ENCODE measurements around the gene CEP164.
"Not testable (repeated sequence)": the region's sequence is repeated elsewhere in the genome, so short reads cannot be mapped to it uniquely, and the experiment has no call there.

CEP164 gene

DNA sequence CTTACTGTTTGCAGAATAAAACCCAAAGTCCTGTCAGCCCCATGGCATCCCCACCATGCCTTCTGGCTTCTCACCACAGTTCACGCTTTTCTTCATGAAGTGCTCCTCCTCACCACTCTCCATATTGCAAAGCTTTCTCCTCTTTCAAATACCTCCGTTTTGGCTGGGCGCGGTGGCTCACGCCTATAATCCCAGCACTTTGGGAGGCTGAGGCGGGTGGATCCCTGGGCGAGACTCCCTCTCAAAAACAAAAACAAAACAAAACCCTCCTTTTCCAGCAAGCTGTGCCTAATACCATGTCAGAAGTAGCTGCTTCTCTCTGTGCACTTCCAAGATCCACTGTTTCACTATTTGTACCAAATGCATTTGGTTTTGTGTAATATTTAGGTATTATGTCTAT lies 18.3 kb upstream of the CEP164 start:
- no peak for FAIRE-seq

DNA sequence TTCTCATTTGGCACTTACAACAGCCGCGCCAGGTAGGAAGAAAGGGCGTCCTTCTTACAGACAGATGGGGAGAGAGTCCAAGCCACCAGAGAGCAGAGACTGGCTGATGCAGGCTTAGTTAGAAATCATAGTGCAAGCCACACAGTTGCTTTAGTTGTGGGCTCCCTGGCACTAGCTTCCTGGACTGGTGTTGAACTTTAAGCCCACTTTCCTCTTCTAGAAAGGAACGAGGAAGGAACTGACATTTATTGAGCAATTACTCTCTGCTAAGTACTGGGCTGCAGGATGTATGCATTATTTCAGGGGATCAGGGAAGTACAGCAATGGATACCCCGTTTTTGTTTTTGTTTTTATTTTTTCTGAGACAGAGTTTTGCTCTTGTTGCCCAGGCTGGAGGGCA lies 14.6 kb upstream of the CEP164 start:
- FAIRE-seq, result no peak

GRCh38 chr11:117313828-117314768 lies 13.6 kb upstream of the CEP164 start:
- FAIRE-seq, result no peak

DNA sequence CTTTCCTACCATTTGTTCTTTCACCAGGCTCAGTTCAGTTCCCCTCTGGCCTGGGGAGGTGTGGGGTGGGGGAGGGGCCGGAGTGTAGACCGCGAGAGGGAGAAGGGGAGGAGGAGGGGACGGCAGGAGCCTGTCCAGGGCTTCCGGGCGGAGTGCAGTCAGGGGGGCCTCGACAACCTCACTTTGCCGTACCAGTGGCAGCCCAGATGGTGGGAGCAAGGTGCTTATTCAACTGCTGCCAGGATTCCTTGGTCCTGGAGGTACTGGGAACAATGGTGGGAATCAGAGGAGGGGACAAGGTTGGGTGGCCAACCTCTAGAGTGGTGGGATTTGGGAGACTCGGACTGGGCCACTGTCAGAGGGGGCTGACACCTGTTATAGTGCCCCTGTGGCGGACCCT lies 12.8 kb upstream of the CEP164 start:
- no peak for FAIRE-seq

GRCh38 chr11:117315285-117316196 lies 12.1 kb upstream of the CEP164 start:
- FAIRE-seq, result no peak

- FAIRE-seq, result peak; percentile 58
Measured at GRCh38 chr11:117316197-117316961, 11.3 kb upstream of the CEP164 start, which contains the start of gene BACE1. Gene BACE1 (minus strand): TSS chr11:117316256. CDS start chr11:117315795, 461 bp downstream.

DNA sequence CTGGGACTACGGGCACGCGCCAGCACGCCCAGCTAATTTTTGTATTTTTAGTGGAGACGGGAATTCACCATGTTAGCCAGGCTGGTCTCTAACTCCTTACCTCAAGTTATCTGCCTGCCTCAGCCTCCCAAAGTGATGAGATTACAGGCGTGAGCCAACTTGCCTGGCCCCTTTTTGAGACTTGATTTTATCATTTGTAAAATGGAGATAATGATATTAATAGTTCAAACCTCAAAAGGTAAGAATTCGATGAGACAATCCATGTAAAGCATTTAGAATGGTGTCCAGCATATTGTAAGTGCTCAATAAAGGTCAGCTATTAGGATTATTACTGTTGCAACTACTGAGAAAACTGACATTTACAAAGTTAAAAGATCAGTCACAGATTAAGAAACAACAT lies 8.9 kb upstream of the CEP164 start:
- no peak for FAIRE-seq

DNA sequence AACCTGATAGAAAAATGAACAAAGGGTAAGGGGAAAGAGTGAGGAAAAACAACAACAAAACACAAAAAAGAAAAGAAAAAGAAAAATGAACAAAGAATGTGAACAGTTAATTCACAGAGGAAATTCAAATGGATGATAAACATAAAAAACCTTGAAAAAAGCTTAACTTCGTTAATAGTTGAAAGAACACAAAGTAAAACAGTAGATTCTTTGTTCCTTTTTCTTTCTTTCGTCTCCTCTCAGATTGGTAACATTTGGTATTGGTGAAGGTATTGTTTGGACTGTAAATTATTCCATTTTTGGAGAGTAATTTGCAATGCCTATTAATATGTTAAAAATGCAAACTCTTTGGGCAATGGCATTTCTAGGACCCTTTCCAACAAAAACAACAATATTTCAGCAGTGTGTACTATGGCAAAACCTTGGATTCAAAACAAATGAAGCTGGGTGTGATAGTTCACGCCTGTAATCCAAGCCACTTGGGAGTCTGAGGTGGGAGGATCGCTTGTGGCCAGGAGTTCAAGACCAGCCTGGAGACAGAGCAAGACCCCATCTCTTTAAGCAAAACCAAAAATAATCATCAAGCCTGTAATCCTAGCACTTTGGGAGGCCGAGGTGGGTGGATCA lies 8.3 kb upstream of the CEP164 start:
- FAIRE-seq, result peak; percentile 51

GRCh38 chr11:117327255-117327566 lies 443 bp upstream of the CEP164 start:
- FAIRE-seq, result not testable (repeated sequence)

GRCh38 chr11:117328375-117329010 lies 839 bp downstream of the CEP164 start:
- peak; percentile 47 for FAIRE-seq

GRCh38 chr11:117332843-117333242 lies 5.2 kb downstream of the CEP164 start:
- FAIRE-seq, result no peak

DNA sequence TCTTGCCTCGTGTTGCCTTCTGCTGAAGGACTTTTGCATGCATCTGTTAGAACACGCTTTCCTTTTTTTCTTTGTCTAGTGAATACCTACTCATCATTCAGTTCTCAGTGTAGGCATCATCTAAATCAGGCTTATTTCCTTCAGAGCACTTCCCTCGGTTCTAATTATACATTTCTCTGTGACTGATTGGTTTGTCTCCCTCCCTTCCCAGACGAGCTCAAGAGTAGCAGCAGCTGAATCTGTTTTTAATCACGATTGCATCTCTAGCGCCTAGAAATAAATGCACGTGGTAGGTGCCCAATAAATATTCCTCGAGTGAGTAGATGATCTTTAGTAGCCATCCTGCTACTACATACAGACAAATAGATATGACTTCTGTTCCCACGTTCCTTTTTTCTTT lies 6.3 kb downstream of the CEP164 start:
- FAIRE-seq, result no peak

GRCh38 chr11:117334896-117335295 lies 7.2 kb downstream of the CEP164 start:
- no peak for FAIRE-seq

DNA sequence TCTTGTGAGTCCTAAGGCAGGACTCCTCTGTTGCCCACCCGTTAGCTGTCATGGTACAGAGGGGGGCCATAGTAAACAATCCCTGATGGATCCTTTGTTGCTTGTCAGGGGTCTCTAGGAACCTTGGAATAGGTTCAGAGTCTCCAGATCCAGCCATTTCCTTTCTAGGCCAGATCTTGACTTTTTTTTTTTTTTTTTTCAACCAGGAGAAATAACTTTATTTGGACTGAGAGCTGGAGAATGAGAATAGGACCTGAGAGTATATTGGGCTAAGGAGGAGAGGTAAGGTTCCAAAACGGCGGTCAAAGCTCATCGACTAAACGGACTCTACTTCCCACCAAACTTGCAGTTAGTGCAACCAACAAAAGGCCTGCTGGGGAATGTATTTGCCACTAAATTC lies 7.7 kb downstream of the CEP164 start:
- no peak for FAIRE-seq

DNA sequence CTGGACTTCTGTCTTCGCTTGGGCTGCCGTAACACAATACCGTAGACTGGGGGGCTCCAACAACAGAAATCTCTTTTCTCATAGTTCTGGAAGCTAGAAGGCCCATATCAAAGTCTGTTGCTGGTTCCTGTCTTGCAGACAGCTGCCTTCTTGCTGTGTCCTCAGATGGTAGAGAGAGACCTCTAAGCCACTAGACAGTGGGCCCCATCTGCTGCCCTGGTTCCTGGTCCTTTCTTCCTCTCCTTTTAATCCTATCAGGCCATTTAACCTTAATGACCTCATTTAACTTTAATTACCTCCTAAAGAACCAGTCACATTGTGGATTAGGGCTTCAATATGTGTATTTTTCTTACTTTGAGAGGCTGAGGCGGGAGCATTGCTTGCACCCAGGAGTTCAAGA lies 9.4 kb downstream of the CEP164 start:
- no peak for FAIRE-seq

DNA sequence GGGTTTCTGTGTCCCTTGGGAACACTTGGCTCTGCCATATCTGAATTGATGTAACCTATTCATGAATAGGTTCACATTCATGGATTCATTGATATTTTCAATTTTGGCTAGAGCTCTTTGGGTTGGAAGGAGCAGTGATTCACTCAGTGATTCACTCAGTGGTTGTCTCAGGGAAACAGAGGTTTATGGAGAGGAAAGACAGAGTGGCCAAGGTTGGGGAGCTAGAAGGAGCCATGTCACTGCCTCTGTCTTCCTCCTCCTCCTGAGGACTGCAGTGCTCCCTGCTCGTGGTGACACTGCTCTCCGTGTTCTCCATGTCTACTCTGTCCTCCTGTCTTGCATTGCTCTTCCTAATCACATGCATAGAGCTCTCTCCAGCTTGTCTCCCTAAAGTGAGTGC lies 17.4 kb downstream of the CEP164 start:
- no peak for FAIRE-seq

GRCh38 chr11:117354550-117354949 lies 26.9 kb downstream of the CEP164 start:
- FAIRE-seq, result no peak

DNA sequence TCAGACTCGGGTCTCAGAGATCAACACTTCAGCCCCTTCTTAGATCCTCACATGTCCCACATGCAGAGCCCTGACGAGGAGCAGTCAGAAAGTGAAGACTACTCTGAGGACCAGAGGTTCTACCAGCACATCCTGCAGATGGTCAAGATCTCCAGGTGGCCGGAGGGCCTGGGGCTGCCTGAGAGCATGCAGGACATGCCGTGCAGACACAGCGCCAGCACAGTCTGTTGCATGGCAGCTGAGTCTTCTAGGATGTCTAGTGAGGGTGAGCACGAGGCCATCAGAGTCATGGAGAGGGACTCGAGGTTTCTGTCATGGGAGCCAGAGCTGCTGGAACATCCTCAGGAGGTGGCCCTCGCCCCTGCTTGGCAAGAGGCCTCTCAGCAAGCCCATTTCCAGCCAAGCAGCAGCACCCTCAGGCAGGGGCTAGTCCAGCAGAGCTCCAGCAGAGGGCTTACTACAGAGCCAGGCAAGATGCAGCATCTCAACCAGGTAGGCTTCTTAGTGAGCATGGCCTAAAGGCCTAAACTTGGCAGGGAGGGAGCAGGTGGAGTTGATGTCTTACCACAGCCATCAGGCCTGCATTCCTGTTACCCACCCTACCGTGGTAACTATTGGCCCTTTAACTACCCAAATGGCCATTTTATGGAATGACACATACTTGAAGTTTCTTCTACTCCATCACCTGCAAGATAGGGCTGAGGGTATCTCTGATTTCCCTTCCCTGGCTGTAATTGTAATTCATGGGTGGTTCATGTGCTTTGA lies 28.7 kb downstream of the CEP164 start:
- no peak for FAIRE-seq

DNA sequence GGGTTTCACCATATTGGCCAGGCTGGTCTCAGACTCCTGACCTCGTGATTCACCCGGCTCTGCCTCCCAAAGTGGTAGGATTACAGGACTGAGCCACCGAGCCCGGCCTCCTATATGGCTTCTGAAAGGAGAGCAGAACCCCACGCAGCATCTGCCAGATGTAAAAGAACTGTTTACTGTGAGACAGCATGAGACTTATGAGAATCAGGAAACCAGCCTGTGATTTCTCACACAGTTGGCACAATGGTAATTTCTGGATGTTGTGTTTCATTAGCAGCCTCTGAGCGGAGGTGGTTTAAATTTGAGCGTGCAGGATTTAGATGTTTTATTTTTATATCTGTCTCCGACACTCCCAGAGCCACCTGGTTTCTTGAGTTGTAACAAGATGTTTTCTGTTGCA lies 33.8 kb downstream of the CEP164 start:
- FAIRE-seq, result no peak

- FAIRE-seq, result no peak
Measured at GRCh38 chr11:117366248-117366647, 38.6 kb downstream of the CEP164 start.

DNA sequence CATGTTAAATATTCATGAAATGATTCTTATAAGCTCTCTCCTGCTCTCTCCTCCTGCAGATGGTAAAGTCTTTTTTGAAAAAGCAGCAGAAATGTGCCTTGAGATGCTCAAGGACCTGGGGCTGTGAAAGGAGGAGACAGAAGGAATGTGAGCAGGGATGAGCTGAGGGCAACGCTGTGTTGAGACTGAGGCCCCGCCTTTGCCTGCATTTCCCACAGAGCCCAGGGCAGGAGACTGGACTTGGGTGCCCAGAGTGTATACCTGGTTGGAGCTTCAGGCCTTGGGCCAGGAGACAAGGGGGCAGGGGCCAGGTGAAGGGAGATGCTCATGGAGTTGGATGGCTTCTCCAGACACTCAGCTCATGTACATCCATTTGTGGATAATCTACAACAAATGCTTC lies 39.2 kb downstream of the CEP164 start:
- no peak for FAIRE-seq

All from islet of Langerhans (tissue), 1 donor.